MCF 10A (cell line): ENCODE results near the gene PHPT1. TPM values are rescaled to one million over a fixed set of nuclear protein-coding genes. Genes with fewer than 3 reads are reported as not detected.

ENCODE experiments used
- BruUV-seq: library from RNA; stranded (reverse); fragments of 400-500 nt; replicated peaks from 2 replicates; lab custom pipeline; 2021; lab: Mats Ljungman, UMichigan
- CTCF ChIA-PET: fragments of 300-600 bp; sonication (Branson Sonifier 250); formaldehyde crosslinking; extraction: SDS; loops from one replicate; lab custom pipeline; 2021; ENCODE audit warnings: antibody characterized with exemption, inconsistent platforms; lab: Yijun Ruan, JAX
- POLR2A ChIA-PET: fragments of 300-600, 350-650 bp; sonication (Branson Sonifier 250); formaldehyde crosslinking; extraction: SDS; loops from one replicate; lab custom pipeline; 2020; ENCODE audit warnings: antibody characterized with exemption, inconsistent platforms; lab: Yijun Ruan, JAX
- DNase-seq: peaks from one replicate; pipeline ENCODE4 v3.0.0-alpha.2; 2018; ENCODE audit not compliant: unreplicated experiment
- H3K27ac Mint-ChIP-seq: one replicate; pipeline ENCODE4 v1.8.0; 2022; ENCODE audit warnings: mild to moderate bottlenecking, low read depth, mixed read lengths; ENCODE audit not compliant: unreplicated experiment
- H3K27me3 Mint-ChIP-seq: one replicate; pipeline ENCODE4 v1.8.0; 2022; ENCODE audit warnings: mixed read lengths; ENCODE audit not compliant: insufficient read depth, unreplicated experiment
- H3K36me3 Mint-ChIP-seq: one replicate; pipeline ENCODE4 v1.8.0; 2022; ENCODE audit warnings: mild to moderate bottlenecking, moderate library complexity, mixed read lengths; ENCODE audit not compliant: insufficient read depth, unreplicated experiment
- H3K4me1 Mint-ChIP-seq: one replicate; pipeline ENCODE4 v1.8.0; 2022; ENCODE audit warnings: mixed read lengths; ENCODE audit not compliant: insufficient read depth, unreplicated experiment
- H3K4me3 Mint-ChIP-seq: one replicate; pipeline ENCODE4 v1.8.0; 2022; ENCODE audit warnings: mild to moderate bottlenecking, moderate library complexity, mixed read lengths; ENCODE audit not compliant: unreplicated experiment
- H3K9me3 Mint-ChIP-seq: one replicate; pipeline ENCODE4 v1.8.0; 2022; ENCODE audit warnings: mixed read lengths; ENCODE audit not compliant: unreplicated experiment
- CTCF ChIP-seq: fragments of 200-600 bp; IDR thresholded peaks from one replicate; pipeline ENCODE4 v1.8.0; 2022; ENCODE audit warnings: antibody characterized with exemption, mild to moderate bottlenecking; ENCODE audit not compliant: unreplicated experiment
- intact Hi-C: fragments of 100-400 bp; cut with micrococcal nuclease; formaldehyde crosslinking; loops from 2 replicates; pipeline ENCODE4 v1.14.1; 2022
- total RNA-seq: library from RNA; stranded (reverse); gene quantifications from 2 replicates; pipeline ENCODE4 v1.2.3, GENCODE V29; 2022

The PHPT1 gene
- total RNA-seq, 1 experiment from 2014 or later, result 193 TPM

- Mint-ChIP-seq H3K27me3 (no peaks in the 10 kb centered on the region), H3K4me3 (no peak overlapping the region), H3K9me3 (no peaks in the 10 kb centered on the region), H3K4me1 (peaks cover 14% of the 10 kb centered on the region), H3K36me3 (peaks cover 7% of the 10 kb centered on the region), H3K27ac (peak overlapping the region; percentile 66)
- intact Hi-C loops, result no loop called here
- ChIA-PET CTCF (interaction anchor here (0.6 to 3.1 kb wide), 2 partner anchors 12 to 318 kb away, joined by 3 to 12 read pairs; no protein-coding TSS in a partner anchor), POLR2A (no interaction called here)
- DNase-seq, result no peak
- no peak for TF ChIP-seq CTCF
- no TSS peak for BruUV-seq
Observed at GRCh38 chr9:136803551-136804508, 45.4 kb upstream of the PHPT1 start.

GRCh38 chr9:136804509-136805206 lies 44.6 kb upstream of the PHPT1 start:
- no peak for TF ChIP-seq CTCF
- H3K9me3 Mint-ChIP-seq, result no peaks in the 10 kb centered on the region
- peaks cover 6% of the 10 kb centered on the region for H3K36me3 Mint-ChIP-seq
- DNase-seq, result no peak
- ChIA-PET CTCF (interaction anchor here (0.5 to 3.1 kb wide), 2 partner anchors 12 to 787 kb away, joined by 5 to 12 read pairs; no protein-coding TSS in a partner anchor), POLR2A (no interaction called here)
- H3K4me3 Mint-ChIP-seq, result no peak overlapping the region
- no TSS peak for BruUV-seq
- no peaks in the 10 kb centered on the region for H3K27me3 Mint-ChIP-seq
- peaks cover 14% of the 10 kb centered on the region for H3K4me1 Mint-ChIP-seq
- no peak overlapping the region for H3K27ac Mint-ChIP-seq
- intact Hi-C loops, result no loop called here

- Mint-ChIP-seq H3K27me3 (no peaks in the 10 kb centered on the region), H3K27ac (no peak overlapping the region), H3K4me1 (peaks cover 10% of the 10 kb centered on the region), H3K4me3 (no peak overlapping the region), H3K9me3 (no peaks in the 10 kb centered on the region), H3K36me3 (peaks cover 6% of the 10 kb centered on the region)
- no peak for TF ChIP-seq CTCF
- DNase-seq, result no peak
- intact Hi-C loops, result no loop called here
- CTCF ChIA-PET, result interaction anchor here (0.5 to 0.9 kb wide), 2 partner anchors 320 to 787 kb away, joined by 5 to 6 read pairs; no protein-coding TSS in a partner anchor
- BruUV-seq, result no TSS peak
- POLR2A ChIA-PET, result interaction anchor here (5.6 kb wide), 1 partner anchor 13 kb away, joined by 33 read pairs; the partner anchor contains the start of gene TMEM141
Observed at GRCh38 chr9:136805207-136805740, 43.9 kb upstream of the PHPT1 start.
